UCSD-AML1 (cell line): ENCODE results near the gene DPP6.

Source experiments
- DNase-seq: peaks from one replicate; lab custom pipeline; 2025; ENCODE audit not compliant: unreplicated experiment; lab: John Stamatoyannopoulos, UW

DPP6 gene

GRCh38 chr7:154512121-154512833 lies 460.1 kb downstream of the DPP6 start:
- DNase-seq: no peak

GRCh38 chr7:154517768-154518167 lies 465.6 kb downstream of the DPP6 start:
- no peak for DNase-seq

- no peak for DNase-seq
These were observed 467.0 kb downstream of the DPP6 start for GRCh38 chr7:154519229-154519628.

- DNase-seq: no peak
These were observed 477.9 kb downstream of the DPP6 start for GRCh38 chr7:154530136-154530535.

- DNase-seq: no peak
These were observed 480.6 kb downstream of the DPP6 start for GRCh38 chr7:154532771-154533170.

- no peak for DNase-seq
These were observed 488.4 kb downstream of the DPP6 start for GRCh38 chr7:154540596-154540995.

- DNase-seq: no peak
These were observed 489.4 kb downstream of the DPP6 start for GRCh38 chr7:154541606-154542005.

GRCh38 chr7:154546946-154547587 lies 494.9 kb downstream of the DPP6 start:
- no peak for DNase-seq

GRCh38 chr7:154553711-154554265 lies 501.6 kb downstream of the DPP6 start:
- no peak for DNase-seq

- no peak for DNase-seq
These were observed 507.3 kb downstream of the DPP6 start for GRCh38 chr7:154559454-154559853.

- DNase-seq: no peak
These were observed 512.5 kb downstream of the DPP6 start for GRCh38 chr7:154564676-154565075.

- no peak for DNase-seq
These were observed 514.7 kb downstream of the DPP6 start for GRCh38 chr7:154566877-154567276.

- DNase-seq: no peak
These were observed 516.1 kb downstream of the DPP6 start for GRCh38 chr7:154568346-154568745.

GRCh38 chr7:154569916-154570315 lies 517.7 kb downstream of the DPP6 start:
- no peak for DNase-seq

GRCh38 chr7:154571772-154572171 lies 519.6 kb downstream of the DPP6 start:
- no peak for DNase-seq

- DNase-seq: no peak
These were observed 522.0 kb downstream of the DPP6 start for GRCh38 chr7:154574235-154574634.

- no peak for DNase-seq
These were observed 523.3 kb downstream of the DPP6 start for GRCh38 chr7:154575497-154575896.

GRCh38 chr7:154576604-154577003 lies 524.4 kb downstream of the DPP6 start:
- no peak for DNase-seq

GRCh38 chr7:154577141-154577873 lies 525.1 kb downstream of the DPP6 start:
- DNase-seq: no peak

GRCh38 chr7:154578336-154578735 lies 526.1 kb downstream of the DPP6 start:
- DNase-seq: no peak

- DNase-seq: no peak
These were observed 527.5 kb downstream of the DPP6 start for GRCh38 chr7:154579711-154580110.
